HEK293 (cell line): ENCODE data around the gene GPX3.

Experiments used
- CTCF ChIA-PET: fragments of 350-600 bp; formaldehyde crosslinking; extraction: SDS; loops from one replicate; lab custom pipeline; 2021; ENCODE audit warnings: antibody characterized with exemption; lab: Yijun Ruan, JAX
- POLR2A ChIA-PET: fragments of 300-600 bp; formaldehyde crosslinking; extraction: SDS; loops from one replicate; lab custom pipeline; 2020; ENCODE audit warnings: antibody characterized with exemption, inconsistent platforms; lab: Yijun Ruan, JAX
- H3K27ac ChIP-seq: fragments of 200-500 bp; sonication (Bioruptor generic); 2 replicates; pipeline ENCODE4 v1.5.1; 2014; ENCODE audit warnings: low read depth, low read length, control low read depth, inconsistent platforms; ENCODE audit errors: extremely low read depth
- H3K36me3 ChIP-seq, 2 experiments: fragments of 200-500 bp in 1 of 2; sonication (Bioruptor generic) in 1 of 2; 1 replicate in 1 of 2; 2 replicates in 1 of 2; pipeline ENCODE4 v1.5.1; 2014 to 2017; ENCODE audit warnings: inconsistent platforms in 2 of 2, low read length in 2 of 2; ENCODE audit not compliant: control insufficient read depth in 2 of 2, insufficient read depth in 1 of 2
- H3K4me1 ChIP-seq: fragments of 200-500 bp; sonication (Bioruptor generic); 2 replicates; pipeline ENCODE4 v1.5.1; 2014; ENCODE audit warnings: mild to moderate bottlenecking, low read length, inconsistent platforms; ENCODE audit not compliant: control insufficient read depth, insufficient read depth
- H3K4me3 ChIP-seq: 2 replicates; pipeline ENCODE4 v1.5.1; 2011; ENCODE audit warnings: low read depth, mild to moderate bottlenecking, control low read depth, low read length, moderate library complexity
- H3K9me3 ChIP-seq: fragments of 200-500 bp; sonication (Bioruptor generic); 2 replicates; pipeline ENCODE4 v1.5.1; 2014; ENCODE audit warnings: low read depth, low read length, inconsistent platforms; ENCODE audit not compliant: control insufficient read depth, insufficient read depth
- SETDB1 ChIP-seq: IDR thresholded peaks from one replicate; pipeline ENCODE4 v1.6.1; 2017; ENCODE audit warnings: mild to moderate bottlenecking, low read length, moderate library complexity, mixed read lengths; ENCODE audit not compliant: insufficient read length
- ZNF114 ChIP-seq: fragments of 450-650 bp; formaldehyde crosslinking; IDR thresholded peaks from 2 replicates; pipeline ENCODE4 v1.5.0; 2017; ENCODE audit warnings: missing biosample characterization, missing genetic modification characterization
- ZNF157 ChIP-seq: fragments of 450-650 bp; formaldehyde crosslinking; IDR thresholded peaks from 2 replicates; pipeline ENCODE4 v1.5.1; 2016; ENCODE audit warnings: missing biosample characterization, missing genetic modification characterization
- ZNF169 ChIP-seq: fragments of 450-650 bp; formaldehyde crosslinking; IDR thresholded peaks from 2 replicates; pipeline ENCODE4 v1.5.1; 2016; ENCODE audit warnings: missing biosample characterization, missing genetic modification characterization
- ZNF175 ChIP-seq: fragments of 450-650 bp; formaldehyde crosslinking; IDR thresholded peaks from 2 replicates; pipeline ENCODE4 v1.5.1; 2016; ENCODE audit warnings: missing biosample characterization, missing genetic modification characterization
- ZNF354C ChIP-seq: fragments of 450-650 bp; formaldehyde crosslinking; IDR thresholded peaks from 2 replicates; pipeline ENCODE4 v1.5.1; 2016; ENCODE audit warnings: missing biosample characterization, missing genetic modification characterization, low read depth, borderline replicate concordance
- ZNF426 ChIP-seq: fragments of 450-650 bp; formaldehyde crosslinking; IDR thresholded peaks from 2 replicates; pipeline ENCODE4 v1.5.1; 2017; ENCODE audit warnings: missing biosample characterization, missing genetic modification characterization, mild to moderate bottlenecking, inconsistent platforms, moderate library complexity
- ZNF514 ChIP-seq: fragments of 450-650 bp; formaldehyde crosslinking; IDR thresholded peaks from 2 replicates; pipeline ENCODE4 v1.5.1; 2016; ENCODE audit warnings: missing biosample characterization, missing genetic modification characterization
- ZNF621 ChIP-seq: fragments of 450-650 bp; formaldehyde crosslinking; IDR thresholded peaks from 2 replicates; pipeline ENCODE4 v1.5.1; 2017; ENCODE audit warnings: missing biosample characterization, missing genetic modification characterization
- ZNF626 ChIP-seq: fragments of 450-650 bp; sonication (Bioruptor Pico); formaldehyde crosslinking; IDR thresholded peaks from 2 replicates; pipeline ENCODE4 v1.5.1; 2018; ENCODE audit warnings: missing biosample characterization, missing genetic modification characterization, inconsistent platforms
- ZNF629 ChIP-seq: fragments of 450-650 bp; formaldehyde crosslinking; IDR thresholded peaks from 2 replicates; pipeline ENCODE4 v1.5.1; 2017; ENCODE audit warnings: missing biosample characterization, missing genetic modification characterization
- ZNF830 ChIP-seq: fragments of 450-650 bp; IDR thresholded peaks from 2 replicates; pipeline ENCODE4 v1.5.0; 2018; ENCODE audit warnings: missing biosample characterization, missing genetic modification characterization, low read depth, mild to moderate bottlenecking, moderate library complexity
- TF ChIP-seq, protein P1 (sequence below): fragments of 450-650 bp; formaldehyde crosslinking; IDR thresholded peaks from 2 replicates; pipeline ENCODE4 v1.5.1; 2016; ENCODE audit warnings: missing biosample characterization, missing genetic modification characterization
- TF ChIP-seq, protein P2 (sequence below): fragments of 450-650 bp; formaldehyde crosslinking; IDR thresholded peaks from 2 replicates; pipeline ENCODE4 v1.5.1; 2017; ENCODE audit warnings: missing biosample characterization, missing genetic modification characterization
- TF ChIP-seq, protein P3 (sequence below): fragments of 450-650 bp; formaldehyde crosslinking; IDR thresholded peaks from 2 replicates; pipeline ENCODE4 v1.5.1; 2017; ENCODE audit warnings: missing biosample characterization, missing genetic modification characterization

Gene GPX3

DNA sequence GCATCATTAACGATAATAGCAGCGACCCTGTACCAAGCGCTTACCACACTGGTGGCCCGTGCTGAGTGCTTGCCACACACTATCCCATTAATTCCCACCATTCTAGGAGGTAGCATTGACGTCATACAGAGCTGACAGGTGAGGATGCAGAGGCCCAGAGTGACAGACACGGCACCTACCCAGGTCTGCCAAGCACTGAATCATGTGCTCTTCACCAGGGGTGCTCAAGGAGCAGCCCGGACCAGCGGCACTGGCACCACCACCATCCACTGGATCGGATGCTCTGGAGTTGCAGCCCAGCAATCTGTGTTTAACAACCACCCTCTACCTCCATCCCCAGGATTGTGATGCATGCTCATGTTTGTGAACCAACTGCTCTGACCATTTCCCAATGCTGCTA is 57.0 kb downstream of the GPX3 start (continued):
- no peak for TF ChIP-seq ZNF114 (tag by site-specific recombination)
- TF ChIP-seq, all 188 proteins: peak for 0

DNA sequence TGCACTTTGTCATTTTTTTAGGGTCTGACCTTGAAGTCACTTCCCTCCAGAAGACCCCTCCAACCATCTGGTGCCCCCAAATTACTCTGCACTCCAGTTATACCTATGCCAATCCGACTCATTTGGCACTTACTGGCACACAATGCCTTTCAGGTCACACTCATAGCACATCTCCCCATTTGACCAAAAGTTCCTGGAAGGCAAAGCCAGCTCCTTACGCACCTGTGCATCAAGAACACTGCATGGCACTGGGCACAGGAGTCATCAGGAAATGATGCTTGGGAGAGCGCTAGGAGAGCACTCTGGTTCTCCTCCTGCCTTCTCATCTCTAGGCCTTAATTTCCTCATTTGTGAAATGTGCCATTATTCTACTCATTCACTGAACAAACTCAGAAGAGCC is 57.6 kb downstream of the GPX3 start:
- TF ChIP-seq ZNF626 (no peak), ZNF621 (tag by site-specific recombination) (no peak), SETDB1 (no peak), ZNF426 (tag by site-specific recombination) (no peak), ZNF175 (tag by site-specific recombination) (no peak), ZNF514 (tag by site-specific recombination) (no peak), ZNF157 (tag by site-specific recombination) (no peak), ZNF830 (tag by site-specific recombination) (no peak), ZNF629 (no peak), ZNF354C (tag by site-specific recombination) (no peak), ZNF169 (no peak)
- TF ChIP-seq, protein P1, sequence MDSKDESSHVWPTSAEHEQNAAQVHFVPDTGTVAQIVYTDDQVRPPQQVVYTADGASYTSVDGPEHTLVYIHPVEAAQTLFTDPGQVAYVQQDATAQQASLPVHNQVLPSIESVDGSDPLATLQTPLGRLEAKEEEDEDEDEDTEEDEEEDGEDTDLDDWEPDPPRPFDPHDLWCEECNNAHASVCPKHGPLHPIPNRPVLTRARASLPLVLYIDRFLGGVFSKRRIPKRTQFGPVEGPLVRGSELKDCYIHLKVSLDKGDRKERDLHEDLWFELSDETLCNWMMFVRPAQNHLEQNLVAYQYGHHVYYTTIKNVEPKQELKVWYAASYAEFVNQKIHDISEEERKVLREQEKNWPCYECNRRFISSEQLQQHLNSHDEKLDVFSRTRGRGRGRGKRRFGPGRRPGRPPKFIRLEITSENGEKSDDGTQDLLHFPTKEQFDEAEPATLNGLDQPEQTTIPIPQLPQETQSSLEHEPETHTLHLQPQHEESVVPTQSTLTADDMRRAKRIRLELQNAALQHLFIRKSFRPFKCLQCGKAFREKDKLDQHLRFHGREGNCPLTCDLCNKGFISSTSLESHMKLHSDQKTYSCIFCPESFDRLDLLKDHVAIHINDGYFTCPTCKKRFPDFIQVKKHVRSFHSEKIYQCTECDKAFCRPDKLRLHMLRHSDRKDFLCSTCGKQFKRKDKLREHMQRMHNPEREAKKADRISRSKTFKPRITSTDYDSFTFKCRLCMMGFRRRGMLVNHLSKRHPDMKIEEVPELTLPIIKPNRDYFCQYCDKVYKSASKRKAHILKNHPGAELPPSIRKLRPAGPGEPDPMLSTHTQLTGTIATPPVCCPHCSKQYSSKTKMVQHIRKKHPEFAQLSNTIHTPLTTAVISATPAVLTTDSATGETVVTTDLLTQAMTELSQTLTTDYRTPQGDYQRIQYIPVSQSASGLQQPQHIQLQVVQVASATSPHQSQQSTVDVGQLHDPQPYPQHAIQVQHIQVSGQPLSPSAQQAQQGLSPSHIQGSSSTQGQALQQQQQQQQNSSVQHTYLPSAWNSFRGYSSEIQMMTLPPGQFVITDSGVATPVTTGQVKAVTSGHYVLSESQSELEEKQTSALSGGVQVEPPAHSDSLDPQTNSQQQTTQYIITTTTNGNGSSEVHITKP (tag by site-specific recombination): no peak
- TF ChIP-seq, protein P2, sequence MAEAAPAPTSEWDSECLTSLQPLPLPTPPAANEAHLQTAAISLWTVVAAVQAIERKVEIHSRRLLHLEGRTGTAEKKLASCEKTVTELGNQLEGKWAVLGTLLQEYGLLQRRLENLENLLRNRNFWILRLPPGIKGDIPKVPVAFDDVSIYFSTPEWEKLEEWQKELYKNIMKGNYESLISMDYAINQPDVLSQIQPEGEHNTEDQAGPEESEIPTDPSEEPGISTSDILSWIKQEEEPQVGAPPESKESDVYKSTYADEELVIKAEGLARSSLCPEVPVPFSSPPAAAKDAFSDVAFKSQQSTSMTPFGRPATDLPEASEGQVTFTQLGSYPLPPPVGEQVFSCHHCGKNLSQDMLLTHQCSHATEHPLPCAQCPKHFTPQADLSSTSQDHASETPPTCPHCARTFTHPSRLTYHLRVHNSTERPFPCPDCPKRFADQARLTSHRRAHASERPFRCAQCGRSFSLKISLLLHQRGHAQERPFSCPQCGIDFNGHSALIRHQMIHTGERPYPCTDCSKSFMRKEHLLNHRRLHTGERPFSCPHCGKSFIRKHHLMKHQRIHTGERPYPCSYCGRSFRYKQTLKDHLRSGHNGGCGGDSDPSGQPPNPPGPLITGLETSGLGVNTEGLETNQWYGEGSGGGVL (tag by site-specific recombination): no peak
- TF ChIP-seq, protein P3, sequence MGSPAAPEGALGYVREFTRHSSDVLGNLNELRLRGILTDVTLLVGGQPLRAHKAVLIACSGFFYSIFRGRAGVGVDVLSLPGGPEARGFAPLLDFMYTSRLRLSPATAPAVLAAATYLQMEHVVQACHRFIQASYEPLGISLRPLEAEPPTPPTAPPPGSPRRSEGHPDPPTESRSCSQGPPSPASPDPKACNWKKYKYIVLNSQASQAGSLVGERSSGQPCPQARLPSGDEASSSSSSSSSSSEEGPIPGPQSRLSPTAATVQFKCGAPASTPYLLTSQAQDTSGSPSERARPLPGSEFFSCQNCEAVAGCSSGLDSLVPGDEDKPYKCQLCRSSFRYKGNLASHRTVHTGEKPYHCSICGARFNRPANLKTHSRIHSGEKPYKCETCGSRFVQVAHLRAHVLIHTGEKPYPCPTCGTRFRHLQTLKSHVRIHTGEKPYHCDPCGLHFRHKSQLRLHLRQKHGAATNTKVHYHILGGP (tag by site-specific recombination): no peak
- peaks cover 0 to 15% of the 10 kb centered on the region in 2 experiments; a peak in 1 of 3 replicates for H3K36me3 ChIP-seq
- ChIA-PET CTCF (no interaction called here), POLR2A (no interaction called here)
- H3K27ac ChIP-seq: no peak overlapping the region
- H3K9me3 ChIP-seq: no peaks in the 10 kb centered on the region
- peaks cover 6% of the 10 kb centered on the region; the same call in 1 of the 2 replicates for H3K4me1 ChIP-seq
- no peak overlapping the region for H3K4me3 ChIP-seq
